Spleen (tissue), 7 donors: ENCODE results near the gene ST7L.

Source experiments
- POLR2A ChIP-seq, 3 donors: fragments of 450-650 bp; IDR thresholded peaks; one replicate each; pipeline ENCODE4 v1.5.1; 2017; ENCODE audit warnings: antibody characterized with exemption in 3 of 3, mild to moderate bottlenecking in 1 of 3
- POLR2AphosphoS5 ChIP-seq, 3 donors: sonication (generic); formaldehyde crosslinking; IDR thresholded peaks; one replicate each; pipeline ENCODE4 v1.5.1; 2017; ENCODE audit warnings: antibody characterized with exemption in 3 of 3
- TF ChIP-seq, protein P1 (sequence below), 11 experiments: fragments of 200-600 bp in 7 of 11; fragments of 450-650 bp in 4 of 11; sonication (generic) in 4 of 11; IDR thresholded peaks in 8 of 11; conservative IDR thresholded peaks in 3 of 11; 1 replicate in 7 of 11; 2 replicates in 4 of 11; pipeline versions ENCODE4 v1.4.0 to v1.8.0; 2016 to 2021; ENCODE audit warnings: antibody characterized with exemption in 11 of 11, inconsistent platforms in 4 of 11, mild to moderate bottlenecking in 1 of 11
- donor health status: DM: no; HTN: no; CAD: no; lungs with moderate emphysema.
- donor health status: DM: no; HTN: no; CAD: no.
- donor health status: DM: no; HTN: no; CAD: no.

DNA sequence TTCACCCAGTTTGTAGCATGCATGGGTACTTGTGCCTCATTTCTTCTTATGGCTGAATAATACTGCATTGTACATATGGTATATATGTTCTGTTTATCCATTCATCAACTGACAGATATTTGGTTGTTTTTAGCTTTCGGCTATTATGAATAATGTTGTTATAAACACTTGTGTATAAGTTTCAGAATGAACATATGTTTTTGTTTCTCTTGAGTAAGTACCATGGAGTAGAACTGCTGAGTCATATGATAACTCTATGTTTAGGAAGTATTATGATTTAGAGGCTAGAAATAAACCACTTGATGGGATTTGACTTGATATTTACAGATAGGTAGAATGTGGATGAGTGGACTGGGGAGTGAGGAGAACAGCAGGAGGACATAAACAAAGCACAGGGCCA lies 61.6 kb downstream of the ST7L start:
- TF ChIP-seq, protein P1, sequence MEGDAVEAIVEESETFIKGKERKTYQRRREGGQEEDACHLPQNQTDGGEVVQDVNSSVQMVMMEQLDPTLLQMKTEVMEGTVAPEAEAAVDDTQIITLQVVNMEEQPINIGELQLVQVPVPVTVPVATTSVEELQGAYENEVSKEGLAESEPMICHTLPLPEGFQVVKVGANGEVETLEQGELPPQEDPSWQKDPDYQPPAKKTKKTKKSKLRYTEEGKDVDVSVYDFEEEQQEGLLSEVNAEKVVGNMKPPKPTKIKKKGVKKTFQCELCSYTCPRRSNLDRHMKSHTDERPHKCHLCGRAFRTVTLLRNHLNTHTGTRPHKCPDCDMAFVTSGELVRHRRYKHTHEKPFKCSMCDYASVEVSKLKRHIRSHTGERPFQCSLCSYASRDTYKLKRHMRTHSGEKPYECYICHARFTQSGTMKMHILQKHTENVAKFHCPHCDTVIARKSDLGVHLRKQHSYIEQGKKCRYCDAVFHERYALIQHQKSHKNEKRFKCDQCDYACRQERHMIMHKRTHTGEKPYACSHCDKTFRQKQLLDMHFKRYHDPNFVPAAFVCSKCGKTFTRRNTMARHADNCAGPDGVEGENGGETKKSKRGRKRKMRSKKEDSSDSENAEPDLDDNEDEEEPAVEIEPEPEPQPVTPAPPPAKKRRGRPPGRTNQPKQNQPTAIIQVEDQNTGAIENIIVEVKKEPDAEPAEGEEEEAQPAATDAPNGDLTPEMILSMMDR (IDR thresholded peaks at IDR 0.05 in 8 of 11, conservative IDR thresholded peaks at IDR 0.05 in 3 of 11): no peak
- TF ChIP-seq POLR2A (IDR thresholded peaks at IDR 0.05) (no peak), POLR2AphosphoS5 (IDR thresholded peaks at IDR 0.05) (no peak)
